Central memory CD8-positive, alpha-beta T cell (primary cell): ENCODE data around the gene ISG20L2.

Experiments used
- ATAC-seq: fragments of 150-1000 bp; cut with Tn5 transposase; replicated peaks from 2 replicates; pipeline ENCODE4 v1.10.0; 2022; ENCODE audit warnings: mild to moderate bottlenecking, moderate FRiP score, moderate number of reproducible peaks; ENCODE audit not compliant: poor library complexity, severe bottlenecking; ENCODE audit errors: extremely low read depth
- DNase-seq, 2 donors: peaks; one replicate each; pipeline ENCODE4 v3.0.0; 2021; ENCODE audit warnings: low spot score in 2 of 2
- H3K27ac Mint-ChIP-seq: one replicate; pipeline ENCODE4 v1.8.0; 2022; ENCODE audit warnings: low read depth, mild to moderate bottlenecking, moderate library complexity, mixed read lengths
- H3K27me3 Mint-ChIP-seq: one replicate; pipeline ENCODE4 v1.8.0; 2022; ENCODE audit warnings: mixed read lengths
- H3K36me3 Mint-ChIP-seq: one replicate; pipeline ENCODE4 v1.8.0; 2022; ENCODE audit warnings: mild to moderate bottlenecking, moderate library complexity, mixed read lengths; ENCODE audit not compliant: insufficient read depth
- H3K4me1 Mint-ChIP-seq: one replicate; pipeline ENCODE4 v1.8.0; 2022; ENCODE audit warnings: mixed read lengths
- H3K4me3 Mint-ChIP-seq: one replicate; pipeline ENCODE4 v1.8.0; 2022; ENCODE audit warnings: mild to moderate bottlenecking, moderate library complexity, mixed read lengths
- H3K9me3 Mint-ChIP-seq: one replicate; pipeline ENCODE4 v1.8.0; 2022; ENCODE audit warnings: mixed read lengths

ISG20L2 gene

GRCh38 chr1:156726549-156727226, 1.9 kb downstream of the ISG20L2 start:
- H3K4me1 Mint-ChIP-seq, result peaks cover 31% of the 10 kb centered on the region
- ATAC-seq, result no peak
- no peaks in the 10 kb centered on the region for H3K27me3 Mint-ChIP-seq
- no peaks in the 10 kb centered on the region for H3K9me3 Mint-ChIP-seq
- peaks cover 43% of the 10 kb centered on the region for H3K36me3 Mint-ChIP-seq
- no peak overlapping the region for H3K4me3 Mint-ChIP-seq
- no peak overlapping the region for H3K27ac Mint-ChIP-seq
- no peak for DNase-seq

DNA sequence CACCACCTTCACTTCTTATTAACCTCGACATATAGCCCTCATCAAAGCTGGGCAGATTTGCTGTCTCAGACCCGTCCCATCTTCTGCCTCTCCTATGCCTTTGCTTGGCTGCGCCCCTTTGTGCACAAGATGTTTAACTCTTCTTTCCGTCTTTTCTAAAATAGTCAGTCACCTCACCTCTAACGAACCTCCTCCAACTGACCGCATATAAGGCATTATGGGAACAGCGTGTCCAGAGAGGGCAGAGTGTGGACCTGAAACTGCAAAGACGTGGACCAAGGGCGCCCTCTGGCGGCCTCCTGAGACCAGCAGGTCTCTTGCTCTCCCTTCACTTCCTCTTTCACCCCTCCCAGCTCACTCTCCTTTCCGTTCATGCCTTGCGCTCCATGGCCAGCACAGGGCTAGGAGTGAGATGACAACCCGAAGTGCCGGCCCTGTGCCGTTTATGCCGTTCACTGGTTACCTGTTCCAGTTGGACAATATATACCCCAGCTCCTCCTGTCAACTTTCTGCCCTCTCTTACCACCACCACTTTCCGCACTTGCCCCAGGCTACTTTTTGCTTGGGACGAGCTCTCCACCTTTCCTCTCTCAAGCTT, 2.8 kb downstream of the ISG20L2 start:
- no peak for ATAC-seq
- peaks cover 49% of the 10 kb centered on the region for H3K36me3 Mint-ChIP-seq
- no peak overlapping the region for H3K27ac Mint-ChIP-seq
- no peaks in the 10 kb centered on the region for H3K9me3 Mint-ChIP-seq
- H3K4me3 Mint-ChIP-seq, result no peak overlapping the region
- peaks cover 31% of the 10 kb centered on the region for H3K4me1 Mint-ChIP-seq
- H3K27me3 Mint-ChIP-seq, result no peaks in the 10 kb centered on the region
- DNase-seq, result peak; percentile 63 to 75

- DNase-seq (no peak), ATAC-seq (no peak)
- H3K36me3 Mint-ChIP-seq, result peaks cover 50% of the 10 kb centered on the region
Measured at GRCh38 chr1:156721535-156721934, 7.0 kb downstream of the ISG20L2 start.

DNA sequence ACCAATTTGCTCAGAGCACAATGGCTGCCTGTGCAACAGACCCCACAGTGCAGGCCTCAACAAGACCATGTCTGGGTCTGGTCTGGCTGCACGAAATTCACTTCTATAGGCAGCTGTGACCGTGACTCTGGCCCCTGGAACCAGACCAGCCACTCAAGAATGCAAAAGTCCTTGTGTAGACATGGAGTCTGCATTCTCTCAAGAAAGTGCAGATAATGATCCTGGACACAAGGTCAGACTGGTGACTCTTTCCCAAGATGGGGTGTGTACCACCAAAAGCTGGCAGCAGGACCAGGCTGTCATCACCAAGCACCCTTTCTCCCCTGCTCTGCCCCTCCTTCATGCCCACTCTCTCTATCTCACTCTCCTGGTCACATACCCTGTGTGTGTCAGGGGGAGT, 7.4 kb downstream of the ISG20L2 start:
- no peaks in the 10 kb centered on the region for H3K9me3 Mint-ChIP-seq
- ATAC-seq, result no peak
- H3K36me3 Mint-ChIP-seq, result peaks cover 51% of the 10 kb centered on the region
- no peaks in the 10 kb centered on the region for H3K27me3 Mint-ChIP-seq
- H3K4me3 Mint-ChIP-seq, result no peak overlapping the region
- H3K27ac Mint-ChIP-seq, result no peak overlapping the region
- DNase-seq, result no peak
- peaks cover 16% of the 10 kb centered on the region for H3K4me1 Mint-ChIP-seq

More at GRCh38 chr1:156721535-156721934, 7.0 kb downstream of the ISG20L2 start:
- Mint-ChIP-seq H3K27ac (no peak overlapping the region), H3K9me3 (no peaks in the 10 kb centered on the region), H3K4me3 (no peak overlapping the region), H3K4me1 (peaks cover 16% of the 10 kb centered on the region), H3K27me3 (no peaks in the 10 kb centered on the region)

DNA sequence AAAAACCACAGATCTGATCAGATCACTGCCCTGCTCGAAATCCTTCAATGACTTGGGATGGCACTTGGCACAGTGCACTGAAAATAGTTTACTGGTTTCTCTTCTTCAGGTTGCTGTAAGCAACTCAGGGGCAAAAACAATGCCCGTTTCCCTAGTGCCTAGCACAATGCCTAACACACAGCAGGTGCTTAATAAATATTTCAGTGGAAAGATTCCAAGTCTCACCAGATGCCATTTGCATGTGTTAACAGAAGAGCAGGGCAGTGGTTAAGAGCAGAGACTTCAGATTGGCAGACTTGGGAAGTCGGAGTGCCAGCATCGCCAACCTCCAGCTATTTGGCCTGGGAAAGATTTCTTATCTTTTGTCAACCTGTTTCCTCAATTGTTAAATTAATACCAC, 11.2 kb downstream of the ISG20L2 start:
- Mint-ChIP-seq H3K4me1 (peaks cover 13% of the 10 kb centered on the region), H3K27ac (no peak overlapping the region), H3K27me3 (no peaks in the 10 kb centered on the region), H3K36me3 (peaks cover 35% of the 10 kb centered on the region), H3K4me3 (no peak overlapping the region), H3K9me3 (no peaks in the 10 kb centered on the region)
- DNase-seq (no peak), ATAC-seq (no peak)

DNA sequence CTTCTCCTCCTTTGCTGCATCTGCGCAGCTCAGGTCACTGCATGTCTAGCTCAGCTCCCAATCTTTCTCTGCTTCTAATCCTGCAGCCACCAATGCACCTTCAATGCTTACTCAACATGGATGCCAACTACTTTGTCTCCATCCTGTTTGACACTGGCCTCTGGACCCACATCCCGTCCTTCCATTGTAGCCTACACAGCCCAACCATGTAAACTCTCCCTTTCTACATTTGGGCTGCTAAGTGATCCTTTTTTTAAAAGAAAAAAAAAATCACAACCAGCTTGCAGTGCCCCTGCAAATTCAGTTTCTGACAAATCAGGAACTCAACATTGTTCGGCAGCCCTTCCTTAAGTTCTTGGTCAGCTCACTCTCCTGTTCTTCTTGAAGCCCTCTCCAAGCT, 13.7 kb downstream of the ISG20L2 start:
- Mint-ChIP-seq H3K4me3 (no peak overlapping the region), H3K27ac (no peak overlapping the region), H3K36me3 (peaks cover 21% of the 10 kb centered on the region), H3K9me3 (no peaks in the 10 kb centered on the region), H3K4me1 (peaks cover 13% of the 10 kb centered on the region), H3K27me3 (no peaks in the 10 kb centered on the region)
- DNase-seq (no peak), ATAC-seq (no peak)

DNA sequence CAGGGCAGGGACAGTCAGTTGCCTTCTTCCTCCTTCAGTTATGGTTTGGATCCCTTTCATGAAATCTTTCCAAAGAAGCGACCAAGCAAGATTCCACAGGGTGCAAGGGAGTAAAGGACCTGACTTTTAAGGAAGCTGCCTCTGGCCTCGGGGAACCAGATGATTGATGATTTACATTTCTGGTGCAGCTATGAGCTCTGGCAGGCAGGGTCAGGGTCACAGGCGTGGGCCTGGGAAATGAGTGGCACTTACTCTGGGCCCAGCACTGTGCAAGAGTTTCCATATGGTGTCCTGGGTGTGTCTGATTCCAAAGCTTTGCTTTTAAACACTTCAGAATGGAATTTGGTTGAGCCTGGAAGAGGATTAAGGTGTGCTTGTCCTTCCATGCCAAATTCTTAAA, 15.9 kb downstream of the ISG20L2 start:
- DNase-seq, result no peak
- Mint-ChIP-seq H3K27me3 (no peaks in the 10 kb centered on the region), H3K36me3 (peaks cover 17% of the 10 kb centered on the region), H3K4me3 (no peak overlapping the region), H3K9me3 (no peaks in the 10 kb centered on the region), H3K27ac (no peak overlapping the region), H3K4me1 (peaks cover 13% of the 10 kb centered on the region)
- no peak for ATAC-seq

GRCh38 chr1:156711011-156711817, 17.4 kb downstream of the ISG20L2 start:
- H3K36me3 Mint-ChIP-seq, result peaks cover 16% of the 10 kb centered on the region
- H3K27me3 Mint-ChIP-seq, result no peaks in the 10 kb centered on the region
- no peak overlapping the region for H3K4me3 Mint-ChIP-seq
- peaks cover 23% of the 10 kb centered on the region for H3K4me1 Mint-ChIP-seq
- no peak overlapping the region for H3K27ac Mint-ChIP-seq
- no peak for DNase-seq
- no peaks in the 10 kb centered on the region for H3K9me3 Mint-ChIP-seq
- ATAC-seq, result no peak

DNA sequence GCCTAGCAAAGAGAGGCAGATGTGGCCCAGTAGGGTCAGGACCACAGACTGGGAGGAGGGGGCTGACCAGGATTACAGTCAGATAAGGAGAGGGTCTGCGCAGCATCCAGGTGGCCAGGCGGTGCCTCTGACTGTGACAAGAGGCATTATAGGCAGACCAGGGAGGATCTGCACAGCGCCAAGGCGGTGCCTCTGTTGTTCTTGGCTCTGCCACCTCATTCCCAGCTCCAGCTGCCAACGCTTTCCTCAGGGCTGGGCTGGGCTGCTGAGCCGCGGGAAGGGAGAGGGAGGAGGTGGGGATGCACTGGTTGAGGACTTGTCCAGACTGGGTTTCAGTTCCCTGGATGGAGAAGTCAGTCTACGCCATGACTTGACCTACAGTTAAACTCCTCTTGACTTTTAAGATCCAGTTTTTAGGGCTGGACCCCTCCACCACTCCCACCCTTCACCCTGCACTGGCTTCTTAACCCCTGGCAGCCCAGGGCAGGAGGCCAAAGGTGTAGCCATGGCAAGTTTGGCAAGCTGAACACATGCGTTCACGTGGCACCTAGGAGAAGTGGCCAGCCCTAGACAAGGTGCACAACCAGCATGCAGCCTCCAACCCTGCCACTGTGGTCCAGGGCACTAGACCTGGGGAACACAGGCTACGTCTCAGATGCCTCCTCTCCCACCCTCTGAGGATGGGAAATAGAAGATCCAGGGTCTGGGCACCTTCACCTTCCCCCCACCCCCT, 18.6 kb downstream of the ISG20L2 start:
- no peaks in the 10 kb centered on the region for H3K27me3 Mint-ChIP-seq
- no peak overlapping the region for H3K4me3 Mint-ChIP-seq
- no peaks in the 10 kb centered on the region for H3K9me3 Mint-ChIP-seq
- no peak for DNase-seq
- peaks cover 26% of the 10 kb centered on the region for H3K4me1 Mint-ChIP-seq
- H3K36me3 Mint-ChIP-seq, result peaks cover 19% of the 10 kb centered on the region
- H3K27ac Mint-ChIP-seq, result peak overlapping the region; percentile 19
- no peak for ATAC-seq

- DNase-seq (no peak), ATAC-seq (no peak)
- peaks cover 8% of the 10 kb centered on the region for H3K27me3 Mint-ChIP-seq
- H3K9me3 Mint-ChIP-seq, result no peaks in the 10 kb centered on the region
- H3K4me3 Mint-ChIP-seq, result no peak overlapping the region
- H3K4me1 Mint-ChIP-seq, result peaks cover 28% of the 10 kb centered on the region
- no peak overlapping the region for H3K27ac Mint-ChIP-seq
- H3K36me3 Mint-ChIP-seq, result peaks cover 17% of the 10 kb centered on the region
Measured at GRCh38 chr1:156709031-156709430, 19.5 kb downstream of the ISG20L2 start.

DNA sequence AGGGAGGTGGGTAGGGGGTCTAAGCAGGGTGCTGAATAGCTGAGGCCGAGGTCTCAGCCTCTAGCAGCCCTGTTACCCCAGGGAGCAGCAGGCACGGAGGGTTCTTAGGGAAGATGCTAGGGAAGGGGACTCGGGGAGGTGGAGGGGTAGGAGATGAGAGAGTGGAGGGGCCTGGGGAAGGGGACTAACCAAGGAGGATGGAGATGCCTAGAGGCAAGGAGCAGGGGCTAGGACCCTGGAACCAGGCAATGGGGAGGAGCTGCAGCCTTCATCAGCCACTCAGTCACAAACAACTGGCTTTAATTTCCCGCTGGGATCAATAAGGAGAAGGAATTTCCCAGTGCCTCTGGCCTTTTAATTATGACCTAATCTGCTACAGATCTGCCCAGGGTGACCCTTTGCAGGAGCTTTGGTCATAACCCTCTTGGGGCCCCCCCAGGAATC, 20.3 kb downstream of the ISG20L2 start:
- Mint-ChIP-seq H3K9me3 (no peaks in the 10 kb centered on the region), H3K27ac (no peak overlapping the region)

GRCh38 chr1:156707417-156708217, 20.9 kb downstream of the ISG20L2 start:
- Mint-ChIP-seq H3K4me3 (peak overlapping the region; percentile 92), H3K36me3 (peaks cover 17% of the 10 kb centered on the region), H3K4me1 (peaks cover 28% of the 10 kb centered on the region), H3K27me3 (peaks cover 19% of the 10 kb centered on the region), H3K27ac (no peak overlapping the region), H3K9me3 (no peaks in the 10 kb centered on the region)
- ATAC-seq (no peak), DNase-seq (no peak)

More for the DNA sequence above, 20.3 kb downstream of the ISG20L2 start:
- ATAC-seq (no peak), DNase-seq (no peak)
- Mint-ChIP-seq H3K4me1 (peaks cover 28% of the 10 kb centered on the region), H3K36me3 (peaks cover 17% of the 10 kb centered on the region), H3K27me3 (peaks cover 13% of the 10 kb centered on the region), H3K4me3 (peak overlapping the region; percentile 92)
